ENCODE measurements around the gene CLBA1.

DNA sequence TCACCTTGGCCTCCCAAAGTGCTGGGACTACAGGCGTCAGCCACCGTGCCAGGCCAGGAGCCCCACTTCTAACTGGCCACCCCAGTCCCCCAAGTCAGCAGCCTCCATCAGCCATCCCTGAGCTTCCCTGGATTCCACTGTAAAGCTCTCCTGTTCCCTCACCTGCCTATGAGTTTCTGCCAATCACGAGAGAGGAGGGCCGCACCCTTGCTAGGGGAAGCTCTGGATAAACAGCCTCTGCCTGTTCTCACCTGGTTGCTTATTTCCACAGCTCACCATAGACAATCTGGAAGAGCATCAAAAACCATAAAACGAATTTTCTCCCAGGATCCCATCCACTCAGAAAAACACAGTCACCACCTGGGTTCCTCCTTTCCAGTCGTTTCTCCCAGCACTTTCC is 30.3 kb downstream of the CLBA1 start:
- TF ChIP-seq, protein P1, sequence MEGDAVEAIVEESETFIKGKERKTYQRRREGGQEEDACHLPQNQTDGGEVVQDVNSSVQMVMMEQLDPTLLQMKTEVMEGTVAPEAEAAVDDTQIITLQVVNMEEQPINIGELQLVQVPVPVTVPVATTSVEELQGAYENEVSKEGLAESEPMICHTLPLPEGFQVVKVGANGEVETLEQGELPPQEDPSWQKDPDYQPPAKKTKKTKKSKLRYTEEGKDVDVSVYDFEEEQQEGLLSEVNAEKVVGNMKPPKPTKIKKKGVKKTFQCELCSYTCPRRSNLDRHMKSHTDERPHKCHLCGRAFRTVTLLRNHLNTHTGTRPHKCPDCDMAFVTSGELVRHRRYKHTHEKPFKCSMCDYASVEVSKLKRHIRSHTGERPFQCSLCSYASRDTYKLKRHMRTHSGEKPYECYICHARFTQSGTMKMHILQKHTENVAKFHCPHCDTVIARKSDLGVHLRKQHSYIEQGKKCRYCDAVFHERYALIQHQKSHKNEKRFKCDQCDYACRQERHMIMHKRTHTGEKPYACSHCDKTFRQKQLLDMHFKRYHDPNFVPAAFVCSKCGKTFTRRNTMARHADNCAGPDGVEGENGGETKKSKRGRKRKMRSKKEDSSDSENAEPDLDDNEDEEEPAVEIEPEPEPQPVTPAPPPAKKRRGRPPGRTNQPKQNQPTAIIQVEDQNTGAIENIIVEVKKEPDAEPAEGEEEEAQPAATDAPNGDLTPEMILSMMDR (IDR thresholded peaks at IDR 0.05), result no peak
- TF ChIP-seq ZFX (IDR thresholded peaks at IDR 0.05; ENCODE audit: borderline replicate concordance), result no peak

All from 22Rv1 (cell line).